Dendritic cell treated with granulocyte-macrophage colony-stimulating factor and Interleukin-4, amounts not matched to agents 40 ng/mL and 50 ng/mL, for 4 days (primary cell): ENCODE results near the gene VEGFD.

Experiments
- H3K27ac Mint-ChIP-seq: one replicate; pipeline ENCODE4 v1.8.0; 2022; ENCODE audit warnings: mild to moderate bottlenecking, mixed read lengths
- H3K27me3 Mint-ChIP-seq: one replicate; pipeline ENCODE4 v1.8.0; 2022; ENCODE audit warnings: mild to moderate bottlenecking, mixed read lengths
- H3K36me3 Mint-ChIP-seq: one replicate; pipeline ENCODE4 v1.8.0; 2022; ENCODE audit warnings: low read depth, mixed read lengths
- H3K4me1 Mint-ChIP-seq: one replicate; pipeline ENCODE4 v1.8.0; 2022; ENCODE audit warnings: low read depth, mixed read lengths
- H3K4me3 Mint-ChIP-seq: one replicate; pipeline ENCODE4 v1.8.0; 2022; ENCODE audit warnings: mild to moderate bottlenecking, moderate library complexity, mixed read lengths
- H3K9me3 Mint-ChIP-seq: one replicate; pipeline ENCODE4 v1.8.0; 2022; ENCODE audit warnings: mixed read lengths
- intact Hi-C: fragments of 100-400 bp; cut with micrococcal nuclease; formaldehyde crosslinking; loops from one replicate; pipeline ENCODE4 v1.15.0; 2022

The VEGFD gene

DNA sequence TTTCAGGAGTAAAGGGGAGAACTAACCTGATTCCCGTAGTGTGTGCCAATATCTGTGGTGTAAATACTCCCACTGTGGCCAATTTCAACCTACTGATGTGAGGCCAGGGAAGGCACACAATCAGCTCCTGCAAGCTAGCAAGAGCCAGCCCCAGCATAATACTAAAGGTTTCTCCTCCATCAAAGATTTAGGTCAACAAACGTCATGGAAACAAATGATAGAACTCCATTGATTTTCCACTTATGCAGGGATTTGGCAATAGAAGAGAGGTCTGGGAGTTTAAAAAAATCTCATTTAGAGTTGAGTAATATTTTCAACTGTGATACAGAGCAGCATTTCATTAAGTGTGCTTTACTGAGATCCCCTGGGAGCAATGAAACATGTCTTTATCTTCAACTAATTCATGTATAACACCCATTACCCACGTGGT lies 15.8 kb upstream of the VEGFD start:
- H3K27me3 Mint-ChIP-seq: no peaks in the 10 kb centered on the region
- H3K27ac Mint-ChIP-seq: no peak overlapping the region
- no peak overlapping the region for H3K4me3 Mint-ChIP-seq
- H3K4me1 Mint-ChIP-seq: no peaks in the 10 kb centered on the region
- H3K9me3 Mint-ChIP-seq: no peaks in the 10 kb centered on the region
- no peaks in the 10 kb centered on the region for H3K36me3 Mint-ChIP-seq
- intact Hi-C loops: no loop called here

DNA sequence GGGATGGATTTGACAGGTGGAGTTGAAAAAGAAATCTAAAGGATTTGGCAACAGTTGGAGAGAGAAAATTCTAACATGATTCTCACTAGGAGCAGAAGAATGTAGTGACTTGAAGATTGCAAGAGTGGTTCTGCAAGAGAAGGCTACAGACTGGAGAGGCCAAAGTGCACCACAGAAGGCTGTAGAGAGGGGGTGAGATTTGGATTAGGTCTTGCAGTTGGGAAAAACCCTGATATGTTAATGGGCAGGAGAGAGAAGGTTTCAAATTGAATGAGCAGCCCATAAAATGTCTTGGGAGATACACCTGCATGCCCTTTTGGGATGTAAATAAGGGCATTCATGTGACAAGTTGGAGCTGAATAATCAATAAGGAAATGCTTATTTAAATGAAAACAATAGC lies 14.7 kb upstream of the VEGFD start:
- H3K9me3 Mint-ChIP-seq: no peaks in the 10 kb centered on the region
- H3K4me1 Mint-ChIP-seq: no peaks in the 10 kb centered on the region
- H3K4me3 Mint-ChIP-seq: no peak overlapping the region
- H3K27me3 Mint-ChIP-seq: no peaks in the 10 kb centered on the region
- no peak overlapping the region for H3K27ac Mint-ChIP-seq
- intact Hi-C loops: no loop called here
- no peaks in the 10 kb centered on the region for H3K36me3 Mint-ChIP-seq

DNA sequence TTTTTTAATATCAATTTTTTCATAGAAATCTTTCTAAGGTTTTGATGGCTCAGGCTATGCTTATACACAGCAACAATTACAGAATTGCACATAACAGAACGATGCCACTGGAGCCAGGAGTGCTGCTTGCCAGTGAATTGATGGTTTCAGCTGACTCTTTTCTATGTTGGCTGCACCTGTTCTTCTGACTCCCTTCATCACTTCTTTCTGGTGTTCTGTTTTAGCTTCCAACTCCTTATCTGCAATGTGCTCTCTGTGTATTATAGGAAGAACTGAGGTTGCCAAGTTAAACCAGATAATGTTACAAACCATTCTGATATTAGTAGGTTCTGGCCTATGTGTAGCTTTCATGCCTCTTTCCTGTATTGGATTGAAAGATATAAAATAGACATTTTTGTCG lies 11.6 kb upstream of the VEGFD start:
- H3K36me3 Mint-ChIP-seq: no peaks in the 10 kb centered on the region
- H3K4me3 Mint-ChIP-seq: no peak overlapping the region
- H3K27ac Mint-ChIP-seq: no peak overlapping the region
- H3K4me1 Mint-ChIP-seq: no peaks in the 10 kb centered on the region
- no peaks in the 10 kb centered on the region for H3K9me3 Mint-ChIP-seq
- peaks cover 1% of the 10 kb centered on the region for H3K27me3 Mint-ChIP-seq
- intact Hi-C loops: no loop called here

DNA sequence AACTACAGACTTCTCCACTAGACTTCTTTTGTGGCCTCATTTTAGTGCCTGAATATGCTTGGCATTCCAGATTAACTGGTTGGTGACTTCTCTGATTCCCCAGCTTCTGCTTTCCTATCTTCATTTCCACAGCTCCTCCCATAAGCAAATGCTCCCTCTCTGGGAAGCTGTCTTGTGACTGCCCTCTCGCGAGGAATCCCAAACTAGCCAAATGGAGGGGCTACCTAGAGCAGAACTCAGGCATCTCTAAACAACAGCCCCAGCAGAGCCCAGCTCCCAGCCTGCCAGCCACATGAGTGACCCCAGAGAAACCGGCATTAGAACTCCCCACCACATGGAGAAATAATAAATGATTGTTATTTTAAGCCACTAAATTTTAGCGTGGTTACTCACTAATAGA lies 7.6 kb upstream of the VEGFD start:
- Mint-ChIP-seq H3K36me3 (no peaks in the 10 kb centered on the region), H3K9me3 (no peaks in the 10 kb centered on the region)
- intact Hi-C loops: no loop called here

DNA sequence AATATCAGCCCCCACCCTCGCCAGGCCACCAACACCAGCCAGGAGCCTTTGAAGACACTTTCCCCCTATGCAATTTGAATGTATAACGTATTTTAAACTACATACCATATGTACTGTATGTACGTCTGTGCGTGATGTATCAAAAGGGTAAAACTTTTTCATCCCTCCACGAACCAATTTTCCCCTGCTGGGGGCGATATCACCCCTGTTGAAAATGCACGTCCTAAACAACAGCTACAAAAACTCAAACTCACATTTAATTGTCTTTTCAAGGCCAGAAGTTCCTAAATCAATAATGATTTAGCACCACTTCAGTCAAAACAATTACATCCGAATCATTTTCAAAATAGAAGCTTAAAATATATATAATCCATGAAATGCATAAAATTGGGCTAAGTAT lies 1.4 kb downstream of the VEGFD start:
- H3K27ac Mint-ChIP-seq: no peak overlapping the region

More for the DNA sequence above, 7.6 kb upstream of the VEGFD start:
- Mint-ChIP-seq H3K4me1 (no peaks in the 10 kb centered on the region), H3K4me3 (no peak overlapping the region), H3K27ac (no peak overlapping the region), H3K27me3 (peaks cover 1% of the 10 kb centered on the region)

DNA sequence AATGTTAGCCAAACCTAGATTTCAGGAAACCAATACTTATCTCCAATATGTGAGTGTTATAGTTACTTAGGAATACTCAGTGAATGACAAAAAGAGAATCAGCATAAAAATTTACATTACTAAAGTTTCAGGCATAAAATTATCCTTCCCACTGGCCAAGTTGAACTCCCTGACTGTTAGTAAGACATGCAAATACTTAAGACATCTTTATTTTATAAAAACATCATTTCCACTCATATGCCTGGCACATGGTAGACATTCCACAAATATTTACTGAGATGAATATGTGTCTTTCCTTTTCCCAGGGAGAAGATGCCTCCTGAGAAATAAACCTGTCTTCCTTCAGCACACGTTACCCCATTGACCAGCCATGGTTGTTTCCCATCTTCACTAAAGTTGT lies 7.3 kb downstream of the VEGFD start:
- H3K36me3 Mint-ChIP-seq: no peaks in the 10 kb centered on the region
- H3K27me3 Mint-ChIP-seq: peaks cover 2% of the 10 kb centered on the region
- H3K27ac Mint-ChIP-seq: no peak overlapping the region
- H3K9me3 Mint-ChIP-seq: no peaks in the 10 kb centered on the region
- H3K4me3 Mint-ChIP-seq: no peak overlapping the region
- H3K4me1 Mint-ChIP-seq: no peaks in the 10 kb centered on the region
- intact Hi-C loops: no loop called here

More for the DNA sequence above, 1.4 kb downstream of the VEGFD start:
- intact Hi-C loops: no loop called here
- H3K4me1 Mint-ChIP-seq: no peaks in the 10 kb centered on the region
- H3K4me3 Mint-ChIP-seq: no peak overlapping the region
- no peaks in the 10 kb centered on the region for H3K9me3 Mint-ChIP-seq
- H3K36me3 Mint-ChIP-seq: no peaks in the 10 kb centered on the region
- peaks cover 2% of the 10 kb centered on the region for H3K27me3 Mint-ChIP-seq

DNA sequence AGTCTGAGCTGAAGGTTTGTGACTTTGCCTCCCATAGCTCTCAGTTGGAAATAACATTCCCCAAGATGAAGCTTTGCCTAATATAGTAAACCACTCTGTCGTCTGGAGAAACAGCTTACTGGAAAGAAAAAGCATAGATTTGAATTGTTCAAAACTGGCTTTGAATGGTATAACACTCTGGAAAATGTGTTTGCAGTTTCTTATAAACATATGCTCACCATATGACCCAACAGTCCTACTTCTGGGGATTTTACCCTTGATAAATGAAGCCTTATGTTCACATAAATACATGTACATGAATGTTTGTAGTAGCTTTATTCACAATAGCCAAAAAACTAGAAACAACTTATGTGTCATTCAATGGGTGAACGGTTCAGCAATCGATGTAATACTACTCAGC lies 10.2 kb downstream of the VEGFD start:
- Mint-ChIP-seq H3K36me3 (no peaks in the 10 kb centered on the region), H3K27me3 (peaks cover 2% of the 10 kb centered on the region), H3K4me1 (no peaks in the 10 kb centered on the region), H3K9me3 (no peaks in the 10 kb centered on the region), H3K27ac (no peak overlapping the region), H3K4me3 (no peak overlapping the region)
- intact Hi-C loops: no loop called here

DNA sequence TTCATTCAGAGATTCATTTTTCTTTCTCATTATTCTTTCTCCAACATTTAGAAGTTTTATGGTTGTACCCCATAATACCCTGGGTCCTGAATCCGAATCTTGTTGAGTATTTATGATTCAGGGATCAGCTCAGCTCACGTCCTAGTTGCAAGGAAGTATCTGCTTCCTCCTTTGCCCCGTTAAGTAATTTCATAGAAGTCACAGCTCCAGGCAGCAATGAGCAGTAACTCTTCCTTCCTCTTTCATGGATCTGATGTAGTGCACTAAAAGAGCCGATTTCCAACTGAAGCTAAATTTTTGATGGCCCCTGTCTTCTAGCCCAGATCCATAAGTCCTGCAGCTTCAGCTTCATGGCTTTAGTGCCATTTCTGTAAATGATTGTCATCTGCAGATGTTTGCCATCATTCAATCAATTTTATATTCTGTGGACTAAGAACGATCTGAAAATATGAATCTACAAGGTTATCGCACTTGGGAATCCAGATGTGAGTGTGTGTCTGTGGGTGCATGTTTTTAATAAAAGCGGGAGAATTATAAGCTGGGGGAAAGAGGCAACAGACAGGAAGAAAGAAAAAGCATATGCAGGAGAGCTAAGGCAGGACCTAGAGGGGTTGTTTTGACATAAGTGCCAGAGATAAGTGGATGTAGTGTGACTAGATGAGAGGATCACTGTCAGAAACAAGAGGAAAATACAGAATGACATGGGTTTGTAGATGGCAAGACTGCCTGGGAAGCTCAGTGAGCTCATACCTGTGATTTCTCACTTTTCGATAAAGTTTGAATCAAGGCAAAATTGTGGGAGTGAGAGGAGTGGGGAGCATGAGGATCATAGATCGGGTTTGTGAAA lies 17.5 kb downstream of the VEGFD start:
- H3K27ac Mint-ChIP-seq: peak overlapping the region; percentile 37
- H3K36me3 Mint-ChIP-seq: no peaks in the 10 kb centered on the region
- H3K9me3 Mint-ChIP-seq: no peaks in the 10 kb centered on the region
- intact Hi-C loops: no loop called here
- peaks cover 18% of the 10 kb centered on the region for H3K4me1 Mint-ChIP-seq
- no peak overlapping the region for H3K4me3 Mint-ChIP-seq
- no peaks in the 10 kb centered on the region for H3K27me3 Mint-ChIP-seq

DNA sequence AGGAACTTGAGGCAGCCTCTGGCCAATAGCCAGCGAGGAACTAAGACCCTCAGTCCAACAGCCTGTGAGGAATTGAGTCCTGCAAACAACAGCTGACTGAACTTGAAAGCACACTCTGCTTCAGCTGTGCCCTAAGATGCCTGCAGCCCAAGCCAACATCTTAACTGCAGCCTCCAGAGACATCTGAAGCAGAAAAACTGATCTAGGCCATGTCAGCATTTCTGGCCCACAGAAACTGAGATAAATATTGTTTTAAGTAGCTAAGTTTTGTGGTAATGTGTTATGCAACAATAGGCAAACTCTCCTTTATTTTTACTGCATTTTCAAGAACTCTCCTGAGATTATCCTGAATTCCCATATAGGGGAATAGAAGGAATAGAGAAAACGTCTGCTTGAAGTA lies 24.5 kb downstream of the VEGFD start:
- H3K27me3 Mint-ChIP-seq: no peaks in the 10 kb centered on the region
- H3K4me1 Mint-ChIP-seq: no peaks in the 10 kb centered on the region
- no peak overlapping the region for H3K27ac Mint-ChIP-seq
- no peaks in the 10 kb centered on the region for H3K9me3 Mint-ChIP-seq
- no peaks in the 10 kb centered on the region for H3K36me3 Mint-ChIP-seq
- intact Hi-C loops: no loop called here
- H3K4me3 Mint-ChIP-seq: no peak overlapping the region

DNA sequence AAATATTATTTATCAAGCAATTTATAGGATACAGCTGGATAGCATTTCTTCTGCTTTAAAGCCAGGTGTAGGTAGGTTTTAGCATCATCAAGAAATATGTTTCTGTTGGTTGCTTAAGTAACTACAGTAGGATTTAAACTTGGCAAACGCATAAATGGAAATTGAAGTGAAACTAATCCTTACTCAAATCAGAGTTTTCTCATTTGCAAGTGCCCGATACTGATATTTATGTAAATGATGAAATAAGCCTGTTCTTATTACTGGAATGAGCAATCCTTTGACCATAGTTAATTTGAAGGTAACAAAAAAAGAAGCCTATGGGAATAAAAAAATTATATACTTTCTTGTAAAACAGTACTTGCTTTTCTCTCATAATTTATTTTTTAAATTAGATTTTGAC lies 25.7 kb downstream of the VEGFD start:
- Mint-ChIP-seq H3K9me3 (no peaks in the 10 kb centered on the region), H3K27ac (no peak overlapping the region), H3K36me3 (no peaks in the 10 kb centered on the region), H3K4me1 (no peaks in the 10 kb centered on the region), H3K27me3 (no peaks in the 10 kb centered on the region), H3K4me3 (no peak overlapping the region)
- intact Hi-C loops: no loop called here

DNA sequence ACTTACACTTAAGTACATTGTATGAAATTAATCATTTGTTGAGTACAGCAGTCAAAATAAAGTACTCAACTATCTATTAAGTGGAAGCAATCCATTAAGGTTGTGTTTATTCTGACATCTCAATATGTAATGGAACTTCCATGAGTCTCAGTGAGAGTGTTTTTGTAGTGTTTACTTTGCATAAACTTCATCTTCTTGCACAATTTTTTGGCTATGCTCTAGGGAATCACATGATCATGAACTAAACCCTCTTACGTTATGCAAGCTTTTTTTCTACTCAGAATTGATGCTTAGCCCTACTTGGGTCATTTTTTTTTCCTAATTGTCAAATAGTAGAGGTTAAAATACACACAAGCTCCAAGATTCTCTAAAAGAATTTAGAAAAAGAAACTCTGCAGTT lies 27.8 kb downstream of the VEGFD start:
- Mint-ChIP-seq H3K36me3 (no peaks in the 10 kb centered on the region), H3K4me3 (no peak overlapping the region), H3K27ac (no peak overlapping the region), H3K4me1 (no peaks in the 10 kb centered on the region), H3K27me3 (no peaks in the 10 kb centered on the region), H3K9me3 (no peaks in the 10 kb centered on the region)
- intact Hi-C loops: no loop called here

DNA sequence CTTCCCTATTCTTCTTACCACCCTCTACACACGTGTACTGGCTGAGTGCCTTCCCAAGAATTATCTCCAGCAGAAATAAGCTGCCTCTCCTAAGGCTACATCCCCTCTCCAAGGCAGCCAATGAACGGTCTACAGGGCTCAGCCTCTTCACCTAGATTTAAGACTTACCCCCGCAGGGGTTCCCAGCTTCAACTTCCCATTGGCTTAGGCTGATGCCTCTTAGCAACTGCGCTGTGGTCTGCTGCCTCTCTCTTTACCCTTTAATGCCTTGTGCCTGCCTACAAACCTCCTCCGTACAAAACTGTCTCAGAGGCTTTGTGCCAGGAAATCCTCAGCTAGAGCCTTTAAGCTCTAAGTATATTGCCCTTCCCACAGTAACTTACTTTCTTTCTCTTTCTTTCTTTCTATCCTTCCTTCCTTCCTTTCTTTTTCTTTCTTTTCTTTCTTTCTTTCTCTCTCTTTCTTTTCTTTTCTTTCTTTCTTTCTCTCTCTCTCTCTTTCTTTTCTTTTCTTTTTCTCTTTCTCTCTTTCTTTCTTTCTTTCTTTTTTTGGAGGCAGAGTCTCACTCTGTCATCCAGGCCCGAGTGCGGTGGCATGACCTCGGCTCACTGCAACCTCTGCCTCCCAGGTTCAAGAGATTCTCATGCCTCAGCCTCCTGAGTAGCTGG lies 33.8 kb downstream of the VEGFD start:
- H3K9me3 Mint-ChIP-seq: no peaks in the 10 kb centered on the region
- intact Hi-C loops: no loop called here
- H3K27ac Mint-ChIP-seq: peak overlapping the region; percentile 56
- peaks cover 9% of the 10 kb centered on the region for H3K27me3 Mint-ChIP-seq
- peak overlapping the region; percentile 56 for H3K4me3 Mint-ChIP-seq
- H3K4me1 Mint-ChIP-seq: peaks cover 16% of the 10 kb centered on the region
- H3K36me3 Mint-ChIP-seq: no peaks in the 10 kb centered on the region

DNA sequence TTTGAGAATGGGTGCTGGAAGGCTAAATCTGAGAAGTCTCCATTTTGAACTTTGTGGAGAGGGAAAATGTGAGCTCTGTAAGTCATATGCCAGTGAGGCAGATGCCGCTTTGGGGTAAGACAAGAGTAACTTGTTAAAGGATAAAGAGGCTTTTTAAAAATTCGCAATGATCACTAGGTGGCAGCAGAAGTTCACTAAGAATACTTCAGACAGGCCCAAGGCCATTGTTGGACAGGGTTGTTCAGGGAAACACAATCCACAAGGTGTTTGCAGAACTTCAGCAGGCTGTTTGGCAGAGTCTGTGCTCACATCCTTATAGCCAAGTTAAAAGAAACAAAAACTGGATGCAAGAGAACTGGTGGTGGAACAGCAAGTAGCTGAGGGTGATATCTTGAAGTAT lies 35.2 kb downstream of the VEGFD start:
- intact Hi-C loops: loop anchor here (1.0 to 2.0 kb wide), 2 partner anchors 48 to 119 kb away; no protein-coding TSS in a partner anchor
- no peak overlapping the region for H3K4me3 Mint-ChIP-seq
- H3K36me3 Mint-ChIP-seq: no peaks in the 10 kb centered on the region
- H3K27me3 Mint-ChIP-seq: peaks cover 11% of the 10 kb centered on the region
- peaks cover 16% of the 10 kb centered on the region for H3K4me1 Mint-ChIP-seq
- no peaks in the 10 kb centered on the region for H3K9me3 Mint-ChIP-seq
- H3K27ac Mint-ChIP-seq: no peak overlapping the region

DNA sequence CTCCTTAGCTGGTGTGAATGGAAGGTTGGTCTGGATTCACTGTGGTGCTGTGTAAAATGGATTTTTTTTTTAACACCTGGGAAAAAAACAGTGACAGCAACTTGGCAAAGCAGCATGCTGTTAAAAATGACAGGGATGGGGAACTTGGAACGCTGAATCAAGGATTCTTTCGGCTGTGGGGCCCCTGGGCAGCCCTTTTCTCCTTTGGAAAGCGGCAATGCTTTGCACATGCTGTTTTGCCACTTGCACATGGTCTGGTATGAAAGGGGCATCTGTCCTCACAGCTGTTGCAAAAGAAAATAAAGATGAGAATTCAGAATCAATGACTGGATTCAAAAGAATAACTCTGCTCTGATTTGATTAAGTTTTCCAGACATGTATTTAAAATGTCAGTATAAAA lies 38.2 kb downstream of the VEGFD start:
- intact Hi-C loops: no loop called here
- Mint-ChIP-seq H3K4me1 (peaks cover 16% of the 10 kb centered on the region), H3K27ac (no peak overlapping the region), H3K9me3 (no peaks in the 10 kb centered on the region), H3K27me3 (peaks cover 16% of the 10 kb centered on the region), H3K4me3 (no peak overlapping the region), H3K36me3 (no peaks in the 10 kb centered on the region)
